Measurements from ENCODE around the gene TSFM. TPM values are rescaled to one million over a fixed set of nuclear protein-coding genes. Genes with fewer than 3 reads are reported as not detected.

Gene TSFM

Small RNA genes within 50 kb of the gene (small RNA-seq; reads per million reads assigned to genes)
- gene MIR26A2 (ENCODE audit: insufficient read depth) (33.9 reads per million, percentile 89 among the genes with 10 or more reads in this experiment), gene RNU6-1083P (ENCODE audit: insufficient read depth) (not detected)

Data from neuronal stem cell (in vitro differentiated cells).